Heart left ventricle (tissue), 13 donors: ENCODE data around the gene TMEM31.

ENCODE experiments used
- POLR2A ChIP-seq, 2 donors: fragments of 450-650 bp; IDR thresholded peaks; one replicate each; pipeline ENCODE4 v1.6.1; 2017; ENCODE audit warnings: antibody characterized with exemption in 2 of 2, mild to moderate bottlenecking in 2 of 2, moderate library complexity in 2 of 2
- TF ChIP-seq, protein P1 (sequence below), 12 donors: fragments of 200-600 bp; sonication (generic) in 4 of 12; IDR thresholded peaks; one replicate each; pipeline versions ENCODE4 v1.5.0 to v1.8.0; 2018 to 2022; ENCODE audit warnings: antibody characterized with exemption in 12 of 12, mild to moderate bottlenecking in 5 of 12
- donor health status: ischemic (EF 13 %, LVEDD 7.1; RV severe dilation, severe dysfunction).
- donor health status: DM: no; HTN: yes; CAD: no.
- donor health status: DM: no; HTN: no; CAD: no.
- donor health status: ischemic (EF 25% LVEDD 6.9; RV normal size, moderate dysfunction).
- donor health status: ischemic (EF 25% LVEDD 5.7; RV mildly dilated, moderate dysfunction).
- donor health status: ischemic (EF 35%, LVEDD 5.7; RV mildly dilated, moderate dysfunction).
- donor health status: nonischemic (EF 11% LVEDD 7.7; RV severe dilation, severe dysfunction).
- donor health status: DM: yes; HTN: yes; CAD: no.
- donor health status: PGD.
- donor health status: ischemic (EF 29% LVEDD 5.4; RV normal size, mild dysfunction).
- donor health status: nonischemic (EF 23%, LVEDD 6.1; RV moderate dilation, normal function).

DNA sequence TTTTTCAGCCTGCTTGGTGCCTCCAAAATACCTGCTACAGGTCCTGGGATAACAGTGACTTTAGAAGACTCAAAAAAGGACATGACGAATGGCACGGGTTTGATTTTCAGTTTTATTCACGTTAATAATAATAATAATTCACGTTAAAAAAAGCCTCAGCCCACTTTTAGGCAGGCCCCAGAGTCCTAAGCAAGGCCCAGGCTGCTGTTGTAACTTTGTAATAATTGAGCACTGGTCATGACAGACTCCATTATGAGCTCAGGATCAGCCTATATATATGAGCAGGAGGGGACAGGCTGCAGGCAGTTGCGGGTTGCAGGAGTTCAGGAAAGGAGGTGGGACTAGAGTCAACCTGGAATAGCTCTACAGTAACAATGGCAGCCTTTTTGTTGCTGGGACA is at the start of gene TMEM31:
- TF ChIP-seq, protein P1, sequence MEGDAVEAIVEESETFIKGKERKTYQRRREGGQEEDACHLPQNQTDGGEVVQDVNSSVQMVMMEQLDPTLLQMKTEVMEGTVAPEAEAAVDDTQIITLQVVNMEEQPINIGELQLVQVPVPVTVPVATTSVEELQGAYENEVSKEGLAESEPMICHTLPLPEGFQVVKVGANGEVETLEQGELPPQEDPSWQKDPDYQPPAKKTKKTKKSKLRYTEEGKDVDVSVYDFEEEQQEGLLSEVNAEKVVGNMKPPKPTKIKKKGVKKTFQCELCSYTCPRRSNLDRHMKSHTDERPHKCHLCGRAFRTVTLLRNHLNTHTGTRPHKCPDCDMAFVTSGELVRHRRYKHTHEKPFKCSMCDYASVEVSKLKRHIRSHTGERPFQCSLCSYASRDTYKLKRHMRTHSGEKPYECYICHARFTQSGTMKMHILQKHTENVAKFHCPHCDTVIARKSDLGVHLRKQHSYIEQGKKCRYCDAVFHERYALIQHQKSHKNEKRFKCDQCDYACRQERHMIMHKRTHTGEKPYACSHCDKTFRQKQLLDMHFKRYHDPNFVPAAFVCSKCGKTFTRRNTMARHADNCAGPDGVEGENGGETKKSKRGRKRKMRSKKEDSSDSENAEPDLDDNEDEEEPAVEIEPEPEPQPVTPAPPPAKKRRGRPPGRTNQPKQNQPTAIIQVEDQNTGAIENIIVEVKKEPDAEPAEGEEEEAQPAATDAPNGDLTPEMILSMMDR (IDR thresholded peaks at IDR 0.05) = no peak
- TF ChIP-seq POLR2A (IDR thresholded peaks at IDR 0.05) = no peak
